Measurements from ENCODE around the gene PPP1R8. TPM values are rescaled to one million over a fixed set of nuclear protein-coding genes. Genes with fewer than 3 reads are reported as not detected.
"Not testable (repeated sequence)": the region's sequence is repeated elsewhere in the genome, so short reads cannot be mapped to it uniquely, and the experiment has no call there.

The PPP1R8 gene
- total RNA-seq, 2 experiments from 2014 or later = 55.8 to 57.5 TPM

- CTCF ChIA-PET = interaction anchor here (0.5 to 1.0 kb wide), 5 partner anchors 11 to 1661 kb away, joined by 3 to 5 read pairs (median 3); no protein-coding TSS in a partner anchor
- Mint-ChIP-seq H3K27me3 (no peaks in the 10 kb centered on the region), H3K36me3 (ENCODE audit: low read depth) (peaks cover 26% of the 10 kb centered on the region), H3K4me3 (no peak overlapping the region), H3K4me1 (no peaks in the 10 kb centered on the region), H3K9me3 (no peaks in the 10 kb centered on the region), H3K27ac (no peak overlapping the region)
- no peak for DNase-seq
- POLR2A ChIA-PET = no interaction called here
Observed at GRCh38 chr1:27811741-27812500, 18.7 kb upstream of the PPP1R8 start.

- Mint-ChIP-seq H3K4me1 (no peaks in the 10 kb centered on the region), H3K4me3 (no peak overlapping the region), H3K27ac (no peak overlapping the region), H3K36me3 (ENCODE audit: low read depth) (peaks cover 37% of the 10 kb centered on the region), H3K9me3 (no peaks in the 10 kb centered on the region), H3K27me3 (no peaks in the 10 kb centered on the region)
- no peak for DNase-seq
- ChIA-PET POLR2A (no interaction called here), CTCF (no interaction called here)
Observed at GRCh38 chr1:27816921-27817630, 13.5 kb upstream of the PPP1R8 start.

- DNase-seq = no peak
- Mint-ChIP-seq H3K4me1 (no peaks in the 10 kb centered on the region), H3K27me3 (no peaks in the 10 kb centered on the region), H3K4me3 (no peak overlapping the region), H3K9me3 (no peaks in the 10 kb centered on the region), H3K27ac (no peak overlapping the region), H3K36me3 (ENCODE audit: low read depth) (peaks cover 34% of the 10 kb centered on the region)
- ChIA-PET CTCF (interaction anchor here (0.7 kb wide), 1 partner anchor 53 kb away, joined by 4 read pairs; no protein-coding TSS in a partner anchor), POLR2A (no interaction called here)
Observed at GRCh38 chr1:27821761-27822315, 8.7 kb upstream of the PPP1R8 start.

- DNase-seq = no peak
- Mint-ChIP-seq H3K4me3 (no peak overlapping the region), H3K27ac (no peak overlapping the region), H3K27me3 (no peaks in the 10 kb centered on the region), H3K9me3 (no peaks in the 10 kb centered on the region), H3K36me3 (ENCODE audit: low read depth) (peaks cover 24% of the 10 kb centered on the region), H3K4me1 (no peaks in the 10 kb centered on the region)
- CTCF ChIA-PET = no interaction called here
- POLR2A ChIA-PET = no interaction called here
Observed at GRCh38 chr1:27823784-27824183, 6.8 kb upstream of the PPP1R8 start.

- ChIA-PET POLR2A (no interaction called here), CTCF (interaction anchor here (0.6 kb wide), 1 partner anchor 781 kb away, joined by 3 read pairs; no protein-coding TSS in a partner anchor)
- Mint-ChIP-seq H3K4me1 (no peaks in the 10 kb centered on the region), H3K9me3 (no peaks in the 10 kb centered on the region), H3K4me3 (no peak overlapping the region), H3K27me3 (no peaks in the 10 kb centered on the region), H3K36me3 (ENCODE audit: low read depth) (peaks cover 21% of the 10 kb centered on the region), H3K27ac (no peak overlapping the region)
- no peak for DNase-seq
Observed at GRCh38 chr1:27824411-27824810, 6.2 kb upstream of the PPP1R8 start.

GRCh38 chr1:27829339-27829960, 1.1 kb upstream of the PPP1R8 start:
- POLR2A ChIA-PET = not testable (repeated sequence)

GRCh38 chr1:27831568-27832410, 1.2 kb downstream of the PPP1R8 start:
- POLR2A ChIA-PET = interaction anchor here (0.7 kb wide), 2 partner anchors 89 to 931 kb away, joined by 3 read pairs; partner anchors contain the start of gene GPATCH3
- Mint-ChIP-seq H3K4me1 (peaks cover 38% of the 10 kb centered on the region), H3K4me3 (peak overlapping the region; percentile 95), H3K27ac (peak overlapping the region; percentile 91), H3K27me3 (no peaks in the 10 kb centered on the region), H3K9me3 (no peaks in the 10 kb centered on the region), H3K36me3 (ENCODE audit: low read depth) (peaks cover 28% of the 10 kb centered on the region)
- CTCF ChIA-PET = interaction anchor here (0.6 to 2.1 kb wide), 5 partner anchors 10 to 164 kb away, joined by 3 to 8 read pairs (median 4); partner anchors contain the start of gene FAM76A
- no peak for DNase-seq

More at GRCh38 chr1:27829339-27829960, 1.1 kb upstream of the PPP1R8 start:
- not testable (repeated sequence) for H3K9me3 Mint-ChIP-seq, DNase-seq, H3K27me3 Mint-ChIP-seq, H3K27ac Mint-ChIP-seq
- Mint-ChIP-seq H3K36me3 (ENCODE audit: low read depth) (peaks cover 20% of the 10 kb centered on the region), H3K4me1 (peaks cover 29% of the 10 kb centered on the region), H3K4me3 (peak overlapping the region; percentile 95)
- CTCF ChIA-PET = interaction anchor here (1.2 to 2.1 kb wide), 2 partner anchors 12 to 14 kb away, joined by 4 to 8 read pairs; no protein-coding TSS in a partner anchor

GRCh38 chr1:27832762-27833161, 2.2 kb downstream of the PPP1R8 start:
- DNase-seq = no peak
- Mint-ChIP-seq H3K27ac (no peak overlapping the region), H3K36me3 (ENCODE audit: low read depth) (peaks cover 32% of the 10 kb centered on the region), H3K9me3 (no peaks in the 10 kb centered on the region), H3K4me3 (no peak overlapping the region), H3K27me3 (no peaks in the 10 kb centered on the region), H3K4me1 (peaks cover 38% of the 10 kb centered on the region)
- POLR2A ChIA-PET = no interaction called here
- CTCF ChIA-PET = interaction anchor here (0.8 to 1.5 kb wide), 3 partner anchors 15 to 78 kb away, joined by 3 to 4 read pairs (median 3); no protein-coding TSS in a partner anchor

- Mint-ChIP-seq H3K9me3 (no peaks in the 10 kb centered on the region), H3K27me3 (no peaks in the 10 kb centered on the region), H3K4me1 (peaks cover 38% of the 10 kb centered on the region), H3K4me3 (no peak overlapping the region), H3K36me3 (ENCODE audit: low read depth) (peaks cover 32% of the 10 kb centered on the region), H3K27ac (no peak overlapping the region)
- ChIA-PET POLR2A (no interaction called here), CTCF (interaction anchor here (1.0 to 1.2 kb wide), 2 partner anchors 24 to 77 kb away, joined by 3 read pairs; no protein-coding TSS in a partner anchor)
- no peak for DNase-seq
Observed at GRCh38 chr1:27833470-27833869, 2.9 kb downstream of the PPP1R8 start.

GRCh38 chr1:27835046-27835445, 4.5 kb downstream of the PPP1R8 start:
- Mint-ChIP-seq H3K9me3 (no peaks in the 10 kb centered on the region), H3K4me1 (peaks cover 35% of the 10 kb centered on the region), H3K36me3 (ENCODE audit: low read depth) (peaks cover 39% of the 10 kb centered on the region), H3K27ac (no peak overlapping the region), H3K4me3 (no peak overlapping the region), H3K27me3 (no peaks in the 10 kb centered on the region)
- CTCF ChIA-PET = interaction anchor here (0.6 to 1.4 kb wide), 4 partner anchors 22 to 661 kb away, joined by 3 to 6 read pairs (median 4); no protein-coding TSS in a partner anchor
- POLR2A ChIA-PET = no interaction called here
- no peak for DNase-seq

GRCh38 chr1:27835501-27835900, 4.9 kb downstream of the PPP1R8 start:
- Mint-ChIP-seq H3K4me1 (peaks cover 35% of the 10 kb centered on the region), H3K27ac (peak overlapping the region; percentile 6), H3K27me3 (no peaks in the 10 kb centered on the region), H3K9me3 (no peaks in the 10 kb centered on the region), H3K36me3 (ENCODE audit: low read depth) (peaks cover 39% of the 10 kb centered on the region), H3K4me3 (no peak overlapping the region)
- ChIA-PET CTCF (interaction anchor here (0.5 to 1.4 kb wide), 3 partner anchors 21 to 182 kb away, joined by 3 to 6 read pairs (median 3); no protein-coding TSS in a partner anchor), POLR2A (no interaction called here)
- no peak for DNase-seq

- Mint-ChIP-seq H3K9me3 (no peaks in the 10 kb centered on the region), H3K27ac (no peak overlapping the region), H3K36me3 (ENCODE audit: low read depth) (peaks cover 43% of the 10 kb centered on the region), H3K4me3 (no peak overlapping the region), H3K4me1 (no peaks in the 10 kb centered on the region), H3K27me3 (no peaks in the 10 kb centered on the region)
- ChIA-PET POLR2A (no interaction called here), CTCF (interaction anchor here (1.2 kb wide), 1 partner anchor 8 kb away, joined by 3 read pairs; no protein-coding TSS in a partner anchor)
- DNase-seq = no peak
Observed at GRCh38 chr1:27849951-27850350, 19.4 kb downstream of the PPP1R8 start.
